GM23248 (cell line): ENCODE results near the gene SURF4. TPM values are rescaled to one million over a fixed set of nuclear protein-coding genes. Genes with fewer than 3 reads are reported as not detected.

ENCODE experiments used
- DNase-seq: peaks from one replicate; pipeline ENCODE4 v3.0.0-alpha.2; 2015
- H2AFZ ChIP-seq: fragments of 200-600 bp; sonication (generic); 2 replicates; pipeline ENCODE4 v1.6.1; 2016; ENCODE audit warnings: antibody characterized with exemption
- H3F3A ChIP-seq: fragments of 200-600 bp; sonication (generic); 2 replicates; pipeline ENCODE4 v1.6.1; 2016; ENCODE audit warnings: mild to moderate bottlenecking, antibody characterized with exemption, mixed run types; ENCODE audit not compliant: insufficient read depth
- H3K27ac ChIP-seq: fragments of 200-600 bp; sonication (generic); 2 replicates; pipeline ENCODE4 v1.5.1; 2016; ENCODE audit warnings: mild to moderate bottlenecking
- H3K27me3 ChIP-seq: fragments of 200-600 bp; sonication (generic); replicated peaks from 2 replicates; pipeline ENCODE4 v1.6.1; 2016; ENCODE audit warnings: mild to moderate bottlenecking; ENCODE audit not compliant: insufficient read depth
- H3K36me3 ChIP-seq: fragments of 200-600 bp; sonication (generic); 2 replicates; pipeline ENCODE4 v1.6.1; 2016; ENCODE audit warnings: low read depth, mild to moderate bottlenecking
- H3K4me1 ChIP-seq: fragments of 200-600 bp; sonication (generic); 2 replicates; pipeline ENCODE4 v1.6.1; 2016; ENCODE audit warnings: mild to moderate bottlenecking; ENCODE audit not compliant: insufficient read depth
- H3K4me2 ChIP-seq: fragments of 200-600 bp; sonication (generic); one replicate; pipeline ENCODE4 v1.6.1; 2016; ENCODE audit warnings: mild to moderate bottlenecking; ENCODE audit not compliant: unreplicated experiment
- H3K4me3 ChIP-seq: fragments of 200-600 bp; sonication (generic); 2 replicates; pipeline ENCODE4 v1.5.1; 2016; ENCODE audit warnings: mild to moderate bottlenecking
- H3K79me2 ChIP-seq: fragments of 200-600 bp; sonication (generic); 2 replicates; pipeline ENCODE4 v1.6.1; 2016; ENCODE audit warnings: mild to moderate bottlenecking; ENCODE audit not compliant: insufficient read depth
- H3K9ac ChIP-seq: fragments of 200-600 bp; sonication (generic); 2 replicates; pipeline ENCODE4 v1.6.1; 2016; ENCODE audit warnings: mild to moderate bottlenecking
- H3K9me2 ChIP-seq: fragments of 200-600 bp; sonication (generic); 2 replicates; pipeline ENCODE4 v1.6.1; 2016; ENCODE audit warnings: mixed run types, mild to moderate bottlenecking, moderate library complexity; ENCODE audit not compliant: insufficient read depth
- H3K9me3 ChIP-seq: fragments of 200-600 bp; sonication (generic); one replicate; pipeline ENCODE4 v1.6.1; 2017; ENCODE audit warnings: low read depth
- H4K20me1 ChIP-seq: fragments of 200-600 bp; sonication (generic); 2 replicates; pipeline ENCODE4 v1.6.0; 2016; ENCODE audit not compliant: insufficient read depth
- EZH2 ChIP-seq: fragments of 200-600 bp; sonication (generic); IDR thresholded peaks from 2 replicates; pipeline ENCODE4 v1.6.1; 2018; ENCODE audit warnings: antibody characterized with exemption, mild to moderate bottlenecking; ENCODE audit not compliant: insufficient read depth, poor library complexity, severe bottlenecking
- EZH2phosphoT487 ChIP-seq: fragments of 200-600 bp; sonication (generic); IDR thresholded peaks from 2 replicates; pipeline ENCODE4 v1.6.1; 2018; ENCODE audit warnings: antibody characterized with exemption, moderate library complexity, mild to moderate bottlenecking, low read depth; ENCODE audit not compliant: insufficient read depth
- WGBS, 2 experiments: methylation state at CpG; one replicate each; pipeline ENCODE4 v1.1.6; 2015 to 2017; ENCODE audit warnings: low lambda C conversion rate in 2 of 2, low coverage in 1 of 2; ENCODE audit errors: missing lambda C conversion rate in 2 of 2; 5-methylcytosine and 5-hydroxymethylcytosine counted together
- in situ Hi-C: fragments of 300-500 bp; cut with MboI; formaldehyde crosslinking; loops from 2 replicates; pipeline ENCODE4 v1.15.0; 2020
- polyA plus RNA-seq: library from polyadenylated mRNA; unstranded; fragments of >200 nt; fragmentation: Nextera tagmentation; extraction: Ambion mirVana; gene quantifications from 2 replicates; pipeline ENCODE4 v1.2.1, GENCODE V29; 2016
- total RNA-seq: library from RNA; depleted of rRNA; stranded (reverse); fragments of >200 nt; shearing (Covaris generic); gene quantifications from 2 replicates; pipeline ENCODE4 v1.2.3, GENCODE V29; 2014

SURF4 gene
- total and polyA plus RNA-seq, 2 experiments from 2014 or later = 406 to 638 TPM

GRCh38 chr9:133346021-133346785 is 29.7 kb downstream of the SURF4 start:
- TF ChIP-seq EZH2 (no peak), EZH2phosphoT487 (no peak)
- Histone ChIP-seq H3K79me2 (peaks cover 63% of the 10 kb centered on the region), H4K20me1 (no peaks in the 10 kb centered on the region), H3K4me2 (peak overlapping the region; percentile 95), H3K36me3 (peaks cover 25% of the 10 kb centered on the region), H3K9me3 (no peaks in the 10 kb centered on the region), H2AFZ (no peak overlapping the region), H3K4me1 (peaks cover 16% of the 10 kb centered on the region), H3K9ac (peak overlapping the region; percentile 99), H3K4me3 (peak overlapping the region; percentile 98), H3K27me3 (no peaks in the 10 kb centered on the region), H3K27ac (peak overlapping the region; percentile 94; the same call in 1 of the 2 replicates), H3K9me2 (no peaks in the 10 kb centered on the region), H3F3A (peaks cover 27% of the 10 kb centered on the region)
- 37 to 44% methylated on average over 15 of the region's 15 CpGs for WGBS, 2 experiments
- DNase-seq = no peak
- in situ Hi-C loops = no loop called here

- Histone ChIP-seq H3K79me2 (peaks cover 58% of the 10 kb centered on the region), H3K4me1 (peaks cover 16% of the 10 kb centered on the region)
- 81 to 87% methylated on average over 6 of the region's 6 CpGs for WGBS, 2 experiments
Measured at GRCh38 chr9:133345596-133345995, 30.3 kb downstream of the SURF4 start.

DNA sequence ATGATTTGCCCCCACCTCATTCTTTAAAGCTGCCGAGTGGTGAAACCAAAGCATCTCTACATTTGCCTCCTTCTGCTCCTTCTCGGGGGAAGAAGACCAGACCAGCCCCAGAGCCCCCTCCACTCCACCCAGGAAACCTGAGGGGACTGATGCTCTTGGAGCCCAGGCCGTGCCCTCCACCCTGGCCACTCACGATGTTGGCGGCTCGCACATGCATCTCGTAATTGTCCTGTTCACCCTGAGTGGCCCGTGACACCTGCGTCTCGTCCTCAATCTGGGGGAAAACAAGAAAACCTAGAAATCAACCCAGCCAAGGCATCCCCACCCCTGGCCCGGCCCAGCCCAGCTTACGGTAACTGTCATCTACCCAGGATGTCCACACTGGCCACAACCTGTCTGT is 30.9 kb downstream of the SURF4 start:
- Histone ChIP-seq H3K9ac (no peak overlapping the region), H3F3A (peaks cover 14% of the 10 kb centered on the region), H3K79me2 (peaks cover 52% of the 10 kb centered on the region), H3K4me2 (no peak overlapping the region), H3K9me3 (no peaks in the 10 kb centered on the region), H3K4me1 (peaks cover 13% of the 10 kb centered on the region), H3K27me3 (no peaks in the 10 kb centered on the region), H4K20me1 (no peaks in the 10 kb centered on the region), H2AFZ (no peak overlapping the region), H3K9me2 (no peaks in the 10 kb centered on the region), H3K27ac (no peak overlapping the region), H3K4me3 (no peak overlapping the region), H3K36me3 (peaks cover 14% of the 10 kb centered on the region)
- no peak for TF ChIP-seq EZH2phosphoT487
- TF ChIP-seq EZH2 = no peak
- in situ Hi-C loops = no loop called here
- no peak for DNase-seq
- WGBS, 2 experiments = 93 to 94% methylated on average over 12 of the region's 12 CpGs

More at GRCh38 chr9:133345596-133345995, 30.3 kb downstream of the SURF4 start:
- H2AFZ ChIP-seq = no peak overlapping the region
- no peaks in the 10 kb centered on the region for H3K27me3 ChIP-seq
- no peaks in the 10 kb centered on the region for H3K9me3 ChIP-seq
- no peaks in the 10 kb centered on the region for H4K20me1 ChIP-seq
- no peak overlapping the region for H3K9ac ChIP-seq
- H3K27ac ChIP-seq = no peak overlapping the region
- peaks cover 19% of the 10 kb centered on the region for H3K36me3 ChIP-seq
- no peaks in the 10 kb centered on the region for H3K9me2 ChIP-seq
- DNase-seq = no peak
- H3F3A ChIP-seq = peaks cover 21% of the 10 kb centered on the region
- no peak overlapping the region for H3K4me3 ChIP-seq
- no peak overlapping the region for H3K4me2 ChIP-seq
- no peak for TF ChIP-seq EZH2phosphoT487
- in situ Hi-C loops = no loop called here

DNA sequence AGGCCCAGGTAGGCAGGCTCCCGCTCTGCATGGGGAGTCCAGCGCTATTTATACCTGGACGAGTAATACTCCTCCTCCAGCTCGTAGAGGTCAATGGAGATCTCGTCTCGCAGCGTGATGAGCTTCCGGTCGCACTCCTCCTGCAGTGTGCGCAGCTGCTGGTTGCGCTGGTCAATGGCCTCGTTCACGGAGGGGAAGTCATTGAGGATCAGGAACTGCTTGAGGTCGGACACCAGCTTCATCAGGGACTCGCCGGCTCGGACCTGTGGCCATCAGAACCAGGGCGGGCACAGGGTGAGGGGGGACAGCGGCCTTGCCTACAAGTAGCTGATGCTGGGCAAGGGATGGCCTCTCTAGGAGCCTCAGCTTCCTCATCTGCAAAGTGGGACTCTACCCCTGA is 31.8 kb downstream of the SURF4 start:
- H3K4me3 ChIP-seq = no peak overlapping the region
- peaks cover 5% of the 10 kb centered on the region for H3F3A ChIP-seq
- H3K4me2 ChIP-seq = no peak overlapping the region
- no peak overlapping the region for H3K9ac ChIP-seq
- no peak overlapping the region for H3K27ac ChIP-seq
- peaks cover 14% of the 10 kb centered on the region for H3K36me3 ChIP-seq
- H3K27me3 ChIP-seq = no peaks in the 10 kb centered on the region
- 94 to 98% methylated on average over 19 of the region's 19 CpGs for WGBS, 2 experiments
- no peak for TF ChIP-seq EZH2
- TF ChIP-seq EZH2phosphoT487 = no peak
- in situ Hi-C loops = no loop called here
- H4K20me1 ChIP-seq = no peaks in the 10 kb centered on the region
- H3K4me1 ChIP-seq = peaks cover 4% of the 10 kb centered on the region; the same call in 1 of the 2 replicates
- DNase-seq = no peak
- H3K79me2 ChIP-seq = peaks cover 43% of the 10 kb centered on the region
- no peak overlapping the region for H2AFZ ChIP-seq
- no peaks in the 10 kb centered on the region for H3K9me2 ChIP-seq
- H3K9me3 ChIP-seq = no peaks in the 10 kb centered on the region
